Stimulated activated CD4-positive, alpha-beta T cell treated with anti-CD3 and anti-CD28 coated beads, TNF-alpha, amount 100 ng/mL, for 24 hours (primary cell): ENCODE measurements around the gene POLR3G.
A peak's percentile ranks its signal among the peaks of the same experiment; 100 is the strongest.

ENCODE experiments used
- DNase-seq, 3 experiments: peaks; one replicate each; pipeline ENCODE4 v3.0.0-alpha.2; 2020; ENCODE audit warnings: low read depth in 3 of 3

POLR3G gene

GRCh38 chr5:90550963-90551362, 76.3 kb downstream of the POLR3G start:
- DNase-seq, result no peak

DNA sequence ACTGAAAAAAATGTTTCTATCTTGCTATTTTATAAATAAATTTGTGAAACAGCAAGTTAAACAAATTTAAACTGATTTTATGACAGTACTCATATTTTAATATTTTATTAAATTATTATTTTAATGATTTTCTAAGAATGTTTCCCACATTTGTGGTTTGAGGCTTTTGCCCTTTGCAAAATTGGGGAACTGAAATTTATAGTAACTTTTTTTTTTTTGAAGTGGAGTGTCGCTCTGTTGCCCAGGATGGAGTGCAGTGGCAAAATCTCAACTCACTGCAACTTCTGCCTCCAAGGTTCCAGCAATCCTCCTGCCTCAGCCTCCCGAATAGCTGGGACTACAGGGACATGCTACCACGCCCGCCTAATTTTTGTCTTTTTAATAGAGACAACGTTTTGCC, 76.7 kb downstream of the POLR3G start:
- DNase-seq, result no peak

GRCh38 chr5:90553711-90554110, 79.0 kb downstream of the POLR3G start:
- no peak for DNase-seq

GRCh38 chr5:90554358-90555006, 79.8 kb downstream of the POLR3G start:
- no peak for DNase-seq

- DNase-seq, result no peak
These were observed 81.0 kb downstream of the POLR3G start for GRCh38 chr5:90555666-90556065.

- DNase-seq, result no peak
These were observed 82.7 kb downstream of the POLR3G start for GRCh38 chr5:90557391-90557790.

- DNase-seq, result no peak
These were observed 83.2 kb downstream of the POLR3G start for GRCh38 chr5:90557871-90558270.

- peak in 1 of 3 experiments; percentile 2 for DNase-seq
These were observed 83.9 kb downstream of the POLR3G start, which contains the start of gene ADGRV1 for GRCh38 chr5:90558344-90559192. Gene ADGRV1 (plus strand): TSS chr5:90558797. CDS start chr5:90558896, 99 bp downstream.

- no peak for DNase-seq
These were observed 86.1 kb downstream of the POLR3G start for GRCh38 chr5:90560771-90561170.

DNA sequence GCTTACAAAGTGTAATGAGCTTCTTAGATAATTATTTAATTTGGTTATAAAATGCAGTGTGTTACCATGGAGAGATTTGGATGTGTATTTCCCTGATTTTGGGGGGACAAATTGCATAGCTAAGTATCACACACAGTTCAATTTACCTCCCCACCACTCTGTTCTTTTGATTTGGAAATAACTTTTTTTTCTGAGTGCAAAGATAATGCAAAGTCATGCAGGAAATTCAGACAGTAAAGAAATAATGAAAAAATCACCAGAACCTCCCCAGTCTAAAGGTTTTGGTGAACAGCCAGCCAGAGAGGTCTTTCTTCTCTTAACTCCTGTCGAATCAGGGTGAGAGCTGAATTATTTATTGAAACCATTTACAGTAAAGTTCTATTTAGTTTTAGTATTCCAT, 87.1 kb downstream of the POLR3G start:
- no peak for DNase-seq

DNA sequence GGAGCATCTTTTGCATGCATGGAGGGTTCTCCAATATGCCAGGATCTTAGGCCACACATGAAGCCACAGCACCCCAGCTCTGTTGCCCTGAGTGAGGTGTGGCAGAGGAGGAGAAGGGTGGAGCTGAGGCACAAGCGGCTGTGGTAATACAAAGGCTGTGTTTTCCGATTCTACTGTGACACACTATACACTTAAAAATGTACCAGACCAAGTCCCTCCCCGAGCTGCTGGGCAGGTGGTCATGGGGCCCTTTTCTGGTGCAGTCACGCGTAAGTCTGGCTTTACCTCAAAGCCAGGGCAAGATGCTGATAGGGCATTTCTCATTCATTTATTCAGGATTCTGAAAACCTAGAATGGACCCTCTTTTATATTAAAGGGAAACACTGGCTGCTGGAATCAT, 87.7 kb downstream of the POLR3G start:
- DNase-seq, result no peak

GRCh38 chr5:90563108-90563507, 88.4 kb downstream of the POLR3G start:
- DNase-seq, result no peak
